ENCODE results near the gene PACS1. TPM values are rescaled to one million over a fixed set of nuclear protein-coding genes. Genes with fewer than 3 reads are reported as not detected.

PACS1 gene
- total RNA-seq, 2 experiments from 2014 or later: 76.3 to 78.3 TPM

- H3K27ac Mint-ChIP-seq: no peak within 1 kb of the TSS
- peaks cover 1% of the 10 kb centered on the region for H3K27me3 Mint-ChIP-seq
- ATAC-seq: peak; percentile 29
- peak; percentile 33 for DNase-seq
- H3K4me1 Mint-ChIP-seq (ENCODE audit: low read depth): peaks cover 18% of the 10 kb centered on the region
- POLR2A ChIA-PET: interaction anchor here (1.0 to 7.8 kb wide), 3 partner anchors 7 to 19 kb away, joined by 3 to 76 read pairs (median 5); partner anchors contain the start of gene RAB1B
- intact Hi-C loops (cut with micrococcal nuclease): no loop called here
- H3K36me3 Mint-ChIP-seq (ENCODE audit: low read depth): peaks cover 28% of the 10 kb centered on the region
- no peak for TF ChIP-seq CTCF (IDR thresholded peaks at IDR 0.05)
- H3K4me3 Mint-ChIP-seq: peak within 1 kb of the TSS; percentile 61
- H3K9me3 Mint-ChIP-seq: no peaks in the 10 kb centered on the region
- CTCF ChIA-PET: interaction anchor here (0.5 kb wide), 1 partner anchor 1589 kb away, joined by 3 read pairs; no protein-coding TSS in a partner anchor
Measured at GRCh38 chr11:66277471-66278362, 207.6 kb downstream of the PACS1 start, which contains the start of gene CNIH2. Gene CNIH2, plus strand, starts transcription at chr11:66278175. Its CDS starts 282 bp downstream, at chr11:66278457.

GRCh38 chr11:66278363-66279091 is 208.5 kb downstream of the PACS1 start:
- ChIA-PET POLR2A (interaction anchor here (0.6 to 7.8 kb wide), 2 partner anchors 8 to 55 kb away, joined by 3 to 76 read pairs; partner anchors contain the start of gene RAB1B), CTCF (interaction anchor here (0.5 to 1.5 kb wide), 2 partner anchors 34 to 1590 kb away, joined by 3 read pairs; no protein-coding TSS in a partner anchor)
- ATAC-seq (no peak), DNase-seq (peak; percentile 49)
- Mint-ChIP-seq H3K9me3 (no peaks in the 10 kb centered on the region), H3K27me3 (peaks cover 1% of the 10 kb centered on the region), H3K27ac (no peak overlapping the region), H3K36me3 (ENCODE audit: low read depth) (peaks cover 20% of the 10 kb centered on the region), H3K4me1 (ENCODE audit: low read depth) (peaks cover 22% of the 10 kb centered on the region), H3K4me3 (peak overlapping the region; percentile 61)
- intact Hi-C loops (cut with micrococcal nuclease): no loop called here
- TF ChIP-seq CTCF (IDR thresholded peaks at IDR 0.05): no peak

GRCh38 chr11:66279092-66279734 is 209.1 kb downstream of the PACS1 start:
- CTCF ChIA-PET: interaction anchor here (1.5 kb wide), 1 partner anchor 33 kb away, joined by 3 read pairs; no protein-coding TSS in a partner anchor
- peaks cover 22% of the 10 kb centered on the region for H3K4me1 Mint-ChIP-seq (ENCODE audit: low read depth)
- DNase-seq (no peak), ATAC-seq (no peak)
- no peak for TF ChIP-seq CTCF (IDR thresholded peaks at IDR 0.05)
- H3K27me3 Mint-ChIP-seq: peaks cover 1% of the 10 kb centered on the region
- peaks cover 16% of the 10 kb centered on the region for H3K36me3 Mint-ChIP-seq (ENCODE audit: low read depth)
- no peak overlapping the region for H3K27ac Mint-ChIP-seq
- intact Hi-C loops (cut with micrococcal nuclease): no loop called here
- no peaks in the 10 kb centered on the region for H3K9me3 Mint-ChIP-seq
- peak overlapping the region; percentile 61 for H3K4me3 Mint-ChIP-seq
- POLR2A ChIA-PET: interaction anchor here (0.6 to 7.8 kb wide), 3 partner anchors 9 to 791 kb away, joined by 3 to 76 read pairs (median 3); partner anchors contain the start of gene RAB1B

GRCh38 chr11:66280428-66280827 is 210.4 kb downstream of the PACS1 start:
- DNase-seq: no peak
- Mint-ChIP-seq H3K27ac (no peak overlapping the region), H3K9me3 (no peaks in the 10 kb centered on the region), H3K4me3 (no peak overlapping the region), H3K36me3 (ENCODE audit: low read depth) (peaks cover 8% of the 10 kb centered on the region), H3K4me1 (ENCODE audit: low read depth) (peaks cover 22% of the 10 kb centered on the region), H3K27me3 (peaks cover 1% of the 10 kb centered on the region)
- ChIA-PET POLR2A (interaction anchor here (0.8 to 7.8 kb wide), 5 partner anchors 10 to 44 kb away, joined by 3 to 76 read pairs (median 4); partner anchors contain the start of gene RAB1B), CTCF (interaction anchor here (1.0 to 3.8 kb wide), 4 partner anchors 9 to 32 kb away, joined by 3 to 37 read pairs (median 4); partner anchors contain the start of genes RAB1B and YIF1A)
- ATAC-seq: no peak
- intact Hi-C loops (cut with micrococcal nuclease): loop anchor here (5.0 kb wide), 1 partner anchor 58 kb away; no protein-coding TSS in a partner anchor
- TF ChIP-seq CTCF (IDR thresholded peaks at IDR 0.05): no peak

Measured in activated CD8-positive, alpha-beta T cell treated with anti-CD3 and anti-CD28 coated beads for 36 hours (primary cell).